ENCODE measurements around the gene JUND.
A peak's percentile ranks its signal among the peaks of the same experiment; 100 is the strongest.

The JUND gene

DNA sequence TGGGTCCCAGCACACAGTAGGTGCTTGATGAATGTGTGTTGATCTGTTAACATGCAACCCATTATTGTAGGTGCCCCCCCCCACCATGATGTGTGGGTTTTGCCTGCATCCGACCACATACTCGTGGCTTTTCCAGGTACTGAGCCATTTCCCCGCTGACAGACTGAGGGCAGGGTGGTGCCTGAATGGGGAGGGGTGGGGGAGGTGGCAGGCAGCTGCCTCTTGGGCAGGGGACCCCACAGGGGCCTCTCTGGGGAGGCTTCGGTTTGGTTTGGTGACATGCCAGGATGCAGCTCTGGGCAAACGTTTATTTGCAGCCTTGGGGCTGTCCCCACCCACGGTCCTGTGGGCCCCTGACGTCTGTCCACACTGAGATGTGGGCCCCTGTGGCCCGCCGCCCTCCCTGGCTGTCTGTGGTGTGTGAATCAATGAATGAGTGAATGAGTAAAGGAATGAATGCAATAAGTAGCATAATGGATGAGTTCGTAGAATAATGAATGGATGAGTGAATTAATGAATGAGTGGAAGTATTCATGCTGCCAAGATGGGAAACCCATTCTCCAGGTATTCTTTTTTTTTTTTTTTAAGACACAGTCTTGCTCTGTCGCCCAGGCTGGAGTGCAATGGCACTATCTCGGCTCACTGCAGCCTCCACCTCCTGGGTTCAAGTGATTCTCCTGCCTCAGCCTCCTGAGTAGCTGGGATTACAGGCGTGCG is 9.0 kb upstream of the JUND start:
- DNase-seq (ENCODE audit: low spot score): peak; percentile 47

DNA sequence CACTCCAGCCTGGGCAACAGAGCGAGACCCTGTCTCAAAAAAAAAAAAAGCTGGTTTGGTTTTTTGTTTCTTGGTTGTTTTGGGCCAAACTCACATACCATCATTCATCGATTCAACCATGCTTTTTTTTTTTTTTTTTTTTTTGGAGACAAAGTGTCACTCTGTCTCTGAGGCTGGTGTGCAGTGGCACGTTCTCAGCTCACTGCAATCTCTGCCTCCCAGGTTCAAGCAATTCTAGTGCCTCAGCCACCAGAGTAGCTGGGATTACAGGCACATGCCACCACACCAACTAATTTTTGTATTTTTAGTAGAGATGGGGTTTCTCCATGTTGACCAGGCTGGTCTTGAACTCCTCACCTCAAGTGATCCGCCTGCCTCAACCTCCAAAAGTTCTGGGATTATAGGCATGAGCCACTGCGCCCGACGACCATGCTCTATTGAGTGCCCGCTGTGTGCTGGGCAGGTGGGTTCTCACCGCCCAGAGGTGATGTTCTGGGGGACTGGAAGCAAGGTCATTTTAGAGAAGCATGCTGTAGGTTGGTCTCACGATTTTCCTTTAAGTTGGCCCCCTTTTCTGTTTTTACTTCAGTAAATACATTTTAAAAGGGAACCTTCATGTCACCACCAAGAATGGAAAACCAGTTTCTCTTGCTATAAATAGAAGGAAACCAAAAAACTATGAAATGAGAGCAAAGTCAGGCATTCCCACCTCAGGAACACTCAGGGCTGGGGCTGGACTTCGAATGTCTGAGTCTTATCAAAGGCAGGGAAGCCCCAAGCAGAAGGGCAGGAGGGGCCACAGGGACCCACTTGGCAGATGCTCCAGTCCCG is 8.3 kb upstream of the JUND start:
- DNase-seq (ENCODE audit: low spot score): no peak

- no peak for DNase-seq (ENCODE audit: low spot score)
These were observed 6.7 kb upstream of the JUND start for GRCh38 chr19:18287836-18288772.

GRCh38 chr19:18286973-18287635 is 5.7 kb upstream of the JUND start:
- no peak for DNase-seq (ENCODE audit: low spot score)

DNA sequence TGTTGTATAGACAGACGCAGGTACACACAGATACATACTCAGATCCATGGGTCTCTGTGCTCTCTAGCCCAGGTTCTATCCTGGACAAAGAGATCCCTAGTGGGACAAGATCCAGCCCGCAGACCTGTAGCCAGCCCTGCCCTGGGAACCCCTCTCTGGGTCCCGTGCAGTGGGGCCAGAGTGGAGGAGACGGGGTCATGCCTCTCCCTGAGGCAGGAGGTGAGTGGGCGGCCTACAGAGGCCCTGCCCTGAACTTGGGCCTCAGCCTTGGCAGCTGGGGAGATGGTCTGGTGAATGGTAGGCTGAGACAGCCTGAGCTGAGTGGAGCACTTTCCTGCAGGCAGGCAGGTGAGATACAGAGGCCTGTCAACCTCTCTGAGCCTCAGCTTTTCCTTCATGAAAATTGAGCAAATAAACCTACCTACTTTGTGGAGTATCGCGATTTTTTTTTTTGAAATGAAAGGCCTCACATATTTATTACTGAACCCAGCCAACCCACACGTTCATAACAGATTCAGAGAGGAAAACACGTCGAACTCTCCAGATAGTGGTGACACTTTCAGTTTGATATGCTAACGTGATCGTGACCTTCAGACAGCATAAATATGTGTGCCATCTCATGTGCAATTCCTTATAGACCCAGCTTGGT is 3.4 kb upstream of the JUND start:
- DNase-seq (ENCODE audit: low spot score): no peak

GRCh38 chr19:18283338-18283737 is 1.9 kb upstream of the JUND start:
- no peak for DNase-seq (ENCODE audit: low spot score)

- no peak for DNase-seq (ENCODE audit: low spot score)
These were observed 1.3 kb upstream of the JUND start for GRCh38 chr19:18282788-18283141.

GRCh38 chr19:18282021-18282787 is 782 bp upstream of the JUND start:
- DNase-seq (ENCODE audit: low spot score): no peak

GRCh38 chr19:18280247-18281081 is 958 bp downstream of the JUND start:
- peak; percentile 93 for DNase-seq (ENCODE audit: low spot score)

DNA sequence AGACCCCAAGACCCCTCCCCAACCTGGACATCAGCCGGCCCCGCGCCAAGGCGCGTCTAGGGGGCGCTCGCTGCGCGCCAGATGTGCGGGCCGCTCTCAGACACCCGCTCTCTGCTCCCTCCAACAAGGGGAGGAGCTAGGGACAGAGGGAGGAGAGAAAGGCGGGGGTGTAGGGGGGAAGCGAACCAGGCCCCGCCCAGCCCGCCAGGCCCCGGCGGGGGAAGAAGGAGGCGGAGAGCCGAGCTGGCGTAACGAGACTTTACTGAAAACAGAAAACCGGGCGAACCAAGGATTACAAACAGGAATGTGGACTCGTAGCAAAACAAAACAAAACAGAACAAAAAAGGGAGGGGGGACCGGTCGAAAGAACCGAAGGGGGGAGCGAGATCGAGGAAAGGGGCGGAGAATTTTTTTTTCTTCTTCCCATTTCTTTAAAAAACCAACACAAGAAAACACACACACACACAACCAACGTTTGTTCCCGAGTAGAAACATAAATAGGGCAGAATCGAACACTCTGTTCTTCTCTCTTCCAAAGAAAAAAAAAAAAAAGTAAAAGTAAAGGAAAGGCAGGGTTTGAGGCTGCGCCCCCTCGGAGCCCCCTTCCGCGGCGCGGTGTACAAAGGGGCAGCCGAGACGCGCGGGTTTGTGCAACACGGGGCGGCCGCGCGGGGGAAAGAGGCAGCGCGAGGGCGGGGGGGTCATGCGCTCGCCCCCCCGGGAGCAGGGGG is 1.7 kb downstream of the JUND start:
- peak; percentile 95 for DNase-seq (ENCODE audit: low spot score)

- DNase-seq (ENCODE audit: low spot score): no peak
These were observed 2.2 kb downstream of the JUND start for GRCh38 chr19:18279266-18279515.

DNA sequence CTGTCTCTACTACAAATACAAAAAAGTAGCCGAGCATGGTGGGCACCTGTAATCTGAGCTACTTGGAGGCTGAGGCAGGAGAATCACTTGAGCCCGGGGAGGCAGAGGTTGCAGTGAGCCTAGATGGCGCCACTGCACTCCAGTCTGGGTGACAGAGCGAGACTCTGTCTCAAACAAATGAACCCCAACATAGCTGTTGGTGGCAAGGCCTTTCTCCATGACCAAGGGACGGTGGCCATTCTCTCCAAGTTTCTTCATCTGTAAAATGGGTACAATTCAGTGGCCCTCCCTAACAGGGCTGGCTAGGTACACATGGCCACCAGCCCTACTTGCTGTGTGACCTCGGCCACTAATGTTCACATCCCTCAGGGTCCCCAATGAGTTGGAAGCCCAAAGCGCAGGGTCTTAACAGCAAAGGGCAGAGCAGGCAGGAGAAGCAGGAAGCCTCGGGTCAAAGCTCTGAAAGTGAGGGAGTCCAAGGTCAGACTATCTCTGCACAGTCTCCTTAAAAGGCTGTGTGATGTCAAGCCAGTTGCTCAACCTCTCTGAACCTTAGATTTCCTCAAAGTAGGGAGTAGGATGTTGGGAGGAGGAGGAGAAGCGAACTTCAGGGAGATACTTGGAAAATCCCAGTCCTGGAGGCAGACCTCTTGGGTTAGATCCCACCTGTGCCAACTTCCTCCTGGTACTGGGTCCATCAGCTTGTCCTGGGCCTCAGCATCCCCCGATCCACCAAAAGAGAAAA is 2.7 kb downstream of the JUND start:
- DNase-seq (ENCODE audit: low spot score): peak; percentile 69

DNA sequence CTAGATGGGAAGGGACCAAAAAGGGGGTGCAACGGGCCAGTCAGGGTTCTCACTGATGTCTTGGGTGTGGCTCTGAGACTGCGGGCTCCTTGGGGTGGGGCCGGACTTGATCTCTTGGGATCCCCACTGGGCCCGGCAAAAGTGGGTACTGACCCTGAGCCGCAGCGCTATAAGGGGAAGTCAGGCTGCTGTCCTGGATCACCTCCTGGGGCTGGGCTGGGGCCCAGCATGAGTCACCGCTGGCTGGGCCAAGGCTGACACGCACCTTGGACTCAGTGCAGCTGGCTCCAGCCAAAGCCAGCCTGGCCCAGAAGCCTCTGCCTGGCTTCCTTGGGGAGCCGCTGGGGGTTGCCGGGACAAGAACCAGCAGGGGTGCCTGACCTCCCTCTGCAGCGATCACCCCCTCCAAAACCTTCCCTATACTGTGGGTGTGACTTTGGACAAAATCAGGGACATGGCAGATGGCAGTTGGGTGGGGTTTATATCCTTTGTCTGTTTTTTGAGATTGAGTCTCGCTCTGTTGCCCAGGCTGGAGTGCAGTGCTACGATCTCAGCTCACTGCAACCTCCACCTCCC is 6.6 kb downstream of the JUND start:
- DNase-seq (ENCODE audit: low spot score): peak; percentile 58

DNA sequence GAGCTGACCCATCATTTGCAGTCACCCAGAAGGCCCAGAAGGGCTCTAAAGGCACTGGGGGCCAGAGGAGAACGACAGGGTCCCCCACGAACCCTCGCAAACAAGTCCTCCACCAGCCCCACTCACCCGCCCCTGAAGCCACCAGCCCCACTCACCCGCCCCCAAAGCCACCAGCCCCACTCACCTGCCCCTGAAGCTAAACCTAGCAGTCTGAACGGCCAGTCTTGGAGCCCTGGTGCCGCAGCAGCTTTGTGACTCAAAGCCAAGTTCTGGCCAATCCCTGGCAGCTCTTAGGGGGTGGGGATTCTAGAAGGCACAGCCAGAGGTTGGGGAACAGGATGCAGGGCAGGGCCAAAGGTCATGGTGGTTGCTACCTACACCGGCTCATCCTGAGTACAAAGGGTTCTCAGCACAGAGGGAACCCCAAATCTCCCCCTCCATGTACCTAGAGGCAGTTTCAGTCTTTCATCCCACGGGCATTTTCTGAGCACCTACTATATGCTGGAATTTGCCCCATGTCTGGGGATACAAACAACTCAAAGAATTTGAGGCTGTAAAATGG is 7.1 kb downstream of the JUND start, which contains the start of gene IQCN:
TSS of gene IQCN (minus strand) at position 234 of the 562 bp plus-strand sequence. CDS start 4,974 bp downstream, outside the sequence.
- no peak for DNase-seq (ENCODE audit: low spot score)

GRCh38 chr19:18273561-18274218 is 7.7 kb downstream of the JUND start:
- DNase-seq (ENCODE audit: low spot score): peak; percentile 27

GRCh38 chr19:18271433-18271841 is 10.0 kb downstream of the JUND start:
- DNase-seq (ENCODE audit: low spot score): peak; percentile 53

DNA sequence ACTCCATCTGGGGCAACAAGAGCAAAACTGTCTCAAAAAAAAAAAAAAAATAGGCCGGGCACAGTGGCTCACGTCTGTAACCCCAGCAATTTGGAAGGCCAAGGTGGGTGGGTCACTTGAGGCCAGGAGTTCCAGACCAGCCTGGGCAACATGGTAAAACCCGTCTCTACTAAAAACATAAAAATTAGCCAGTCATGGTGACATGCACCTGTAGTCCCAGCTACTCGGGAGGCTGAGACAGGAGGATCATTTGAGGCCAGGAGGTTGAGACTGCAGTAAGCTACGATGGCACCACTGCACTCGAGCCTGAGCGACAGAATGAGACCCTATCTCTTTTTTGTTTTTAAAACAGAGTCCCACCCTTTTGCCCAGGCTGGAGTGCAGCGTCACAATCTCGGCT is 11.1 kb downstream of the JUND start:
- DNase-seq (ENCODE audit: low spot score): no peak
